CD4-positive, alpha-beta T cell (primary cell): Measurements from ENCODE around the gene EPS8L2. TPM values are rescaled to one million over a fixed set of nuclear protein-coding genes. Genes with fewer than 3 reads are reported as not detected.

Experiments
- ATAC-seq: fragments of 200-7000 bp; cut with Tn5 transposase; one replicate; pipeline ENCODE4 v1.10.0; 2022; ENCODE audit warnings: mild to moderate bottlenecking; ENCODE audit not compliant: poor library complexity
- CTCF ChIA-PET: fragments of 350-600 bp; sonication (Branson Sonifier 250); formaldehyde crosslinking; loops from one replicate; lab custom pipeline; 2021; ENCODE audit warnings: antibody characterized with exemption, inconsistent platforms; lab: Charles Lee
- POLR2A ChIA-PET: fragments of 350-600 bp; sonication (Branson Sonifier 250); formaldehyde crosslinking; loops from one replicate; lab custom pipeline; 2021; ENCODE audit warnings: antibody characterized with exemption, inconsistent platforms; lab: Charles Lee
- DNase-seq, 14 experiments: peaks; one replicate each; pipeline ENCODE4 v3.0.0-alpha.2; 2013 to 2020; ENCODE audit warnings: mixed read lengths in 2 of 14
- H3K27ac ChIP-seq, 2 donors: one replicate each; pipeline versions ENCODE4 v1.5.1 to v1.7.0; 2013; ENCODE audit warnings: low read length in 2 of 2, low read depth in 1 of 2, mild to moderate bottlenecking in 1 of 2
- H3K27me3 ChIP-seq, 2 experiments: 1 replicate in 1 of 2; 2 replicates in 1 of 2; pipeline versions ENCODE4 v1.6.1 to v1.7.0; 2013; ENCODE audit warnings: low read length in 2 of 2, control low read depth in 1 of 2, mild to moderate bottlenecking in 1 of 2, moderate library complexity in 1 of 2; ENCODE audit not compliant: insufficient read depth in 2 of 2, control insufficient read depth in 1 of 2
- H3K36me3 ChIP-seq: one replicate; pipeline ENCODE4 v1.6.1; 2013; ENCODE audit warnings: low read length, control low read depth; ENCODE audit not compliant: insufficient read depth
- H3K4me1 ChIP-seq: one replicate; pipeline ENCODE4 v1.6.1; 2013; ENCODE audit warnings: low read length, control low read depth; ENCODE audit not compliant: insufficient read depth
- H3K4me3 ChIP-seq: one replicate; pipeline ENCODE4 v1.5.1; 2013; ENCODE audit warnings: mild to moderate bottlenecking, low read length, moderate library complexity
- H3K9me3 ChIP-seq, 2 experiments: 1 replicate in 1 of 2; 2 replicates in 1 of 2; pipeline versions ENCODE4 v1.6.1 to v1.7.0; 2013; ENCODE audit warnings: low read length in 2 of 2, mild to moderate bottlenecking in 2 of 2, control low read depth in 1 of 2, moderate library complexity in 1 of 2; ENCODE audit not compliant: control insufficient read depth in 1 of 2, insufficient read depth in 1 of 2
- H3K27ac Mint-ChIP-seq: one replicate; pipeline ENCODE4 v1.8.0; 2020; ENCODE audit warnings: mixed read lengths
- H3K27me3 Mint-ChIP-seq: one replicate; pipeline ENCODE4 v1.8.0; 2021; ENCODE audit warnings: mixed read lengths
- H3K36me3 Mint-ChIP-seq: one replicate; pipeline ENCODE4 v1.8.0; 2021; ENCODE audit warnings: low read depth, mixed read lengths
- H3K4me1 Mint-ChIP-seq: one replicate; pipeline ENCODE4 v1.8.0; 2021; ENCODE audit warnings: low read depth, mixed read lengths
- H3K4me3 Mint-ChIP-seq: one replicate; pipeline ENCODE4 v1.8.0; 2020; ENCODE audit warnings: mild to moderate bottlenecking, mixed read lengths
- H3K9me3 Mint-ChIP-seq: one replicate; pipeline ENCODE4 v1.8.0; 2020; ENCODE audit warnings: mixed read lengths
- intact Hi-C, 2 experiments: fragments of 100-400 bp; cut with DNase I in 1 of 2; cut with micrococcal nuclease in 1 of 2; formaldehyde crosslinking; loops; one replicate each; pipeline versions ENCODE4 v1.15.1 to v1.9.0; 2023 to 2025; cut with DNase I, micrococcal nuclease
- total RNA-seq, 174 experiments: library from RNA in 2 of 174; stranded (reverse) in 2 of 174; gene quantifications; one replicate each; pipeline ENCODE4 v1.2.3 and lab custom pipeline; 2021 to 2026
- TF ChIP-seq, protein P1 (sequence below): fragments of 200-600 bp; IDR thresholded peaks from one replicate; pipeline ENCODE4 v1.8.0; 2022; ENCODE audit warnings: antibody characterized with exemption, mild to moderate bottlenecking

The EPS8L2 gene
- total RNA-seq, 2 experiments from 2014 or later, result 3.5 to 4.0 TPM

DNA sequence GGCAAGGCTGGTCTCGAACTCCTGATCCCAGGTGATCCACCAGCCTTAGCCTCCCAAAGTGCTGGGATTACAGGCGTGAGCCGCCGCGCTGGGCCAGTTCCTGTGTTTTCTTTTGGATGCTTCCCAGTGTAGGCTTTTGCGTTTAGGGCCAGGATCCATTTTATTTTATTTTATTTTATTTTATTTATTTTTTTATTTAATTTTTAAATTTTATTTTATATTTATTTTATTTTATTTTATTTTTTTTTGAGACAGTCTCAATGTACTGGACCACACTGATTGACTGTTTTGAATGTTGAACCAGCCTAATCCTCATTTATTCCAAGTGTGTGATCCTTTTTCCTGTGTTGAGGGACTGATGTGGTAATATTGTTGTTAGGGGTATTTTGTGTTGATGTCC lies 8.4 kb downstream of the EPS8L2 start:
- H3K36me3 ChIP-seq, result no peaks in the 10 kb centered on the region
- intact Hi-C loops, result no loop called here
- no peak overlapping the region for H3K27ac Mint-ChIP-seq
- ATAC-seq (no peak), DNase-seq (no peak)
- H3K27me3 ChIP-seq, result peaks cover under 1 to 11% of the 10 kb centered on the region in 2 experiments
- H3K4me1 Mint-ChIP-seq, result no peaks in the 10 kb centered on the region
- H3K4me3 ChIP-seq, result no peak overlapping the region
- POLR2A ChIA-PET, result no interaction called here
- peaks cover 0 to 6% of the 10 kb centered on the region in 2 experiments for H3K9me3 ChIP-seq
- H3K4me3 Mint-ChIP-seq, result no peak overlapping the region
- CTCF ChIA-PET, result interaction anchor here (1.3 kb wide), 1 partner anchor 159 kb away, joined by 5 read pairs; no protein-coding TSS in a partner anchor
- H3K9me3 Mint-ChIP-seq, result peaks cover 5% of the 10 kb centered on the region
- peaks cover 9% of the 10 kb centered on the region for H3K4me1 ChIP-seq
- peaks cover 18% of the 10 kb centered on the region for H3K27me3 Mint-ChIP-seq
- TF ChIP-seq, protein P1, sequence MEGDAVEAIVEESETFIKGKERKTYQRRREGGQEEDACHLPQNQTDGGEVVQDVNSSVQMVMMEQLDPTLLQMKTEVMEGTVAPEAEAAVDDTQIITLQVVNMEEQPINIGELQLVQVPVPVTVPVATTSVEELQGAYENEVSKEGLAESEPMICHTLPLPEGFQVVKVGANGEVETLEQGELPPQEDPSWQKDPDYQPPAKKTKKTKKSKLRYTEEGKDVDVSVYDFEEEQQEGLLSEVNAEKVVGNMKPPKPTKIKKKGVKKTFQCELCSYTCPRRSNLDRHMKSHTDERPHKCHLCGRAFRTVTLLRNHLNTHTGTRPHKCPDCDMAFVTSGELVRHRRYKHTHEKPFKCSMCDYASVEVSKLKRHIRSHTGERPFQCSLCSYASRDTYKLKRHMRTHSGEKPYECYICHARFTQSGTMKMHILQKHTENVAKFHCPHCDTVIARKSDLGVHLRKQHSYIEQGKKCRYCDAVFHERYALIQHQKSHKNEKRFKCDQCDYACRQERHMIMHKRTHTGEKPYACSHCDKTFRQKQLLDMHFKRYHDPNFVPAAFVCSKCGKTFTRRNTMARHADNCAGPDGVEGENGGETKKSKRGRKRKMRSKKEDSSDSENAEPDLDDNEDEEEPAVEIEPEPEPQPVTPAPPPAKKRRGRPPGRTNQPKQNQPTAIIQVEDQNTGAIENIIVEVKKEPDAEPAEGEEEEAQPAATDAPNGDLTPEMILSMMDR, result no peak
- no peaks in the 10 kb centered on the region for H3K36me3 Mint-ChIP-seq
- no peak overlapping the region for H3K27ac ChIP-seq

GRCh38 chr11:719214-720016 lies 13.4 kb downstream of the EPS8L2 start:
- ATAC-seq, result no peak
- POLR2A ChIA-PET, result no interaction called here

DNA sequence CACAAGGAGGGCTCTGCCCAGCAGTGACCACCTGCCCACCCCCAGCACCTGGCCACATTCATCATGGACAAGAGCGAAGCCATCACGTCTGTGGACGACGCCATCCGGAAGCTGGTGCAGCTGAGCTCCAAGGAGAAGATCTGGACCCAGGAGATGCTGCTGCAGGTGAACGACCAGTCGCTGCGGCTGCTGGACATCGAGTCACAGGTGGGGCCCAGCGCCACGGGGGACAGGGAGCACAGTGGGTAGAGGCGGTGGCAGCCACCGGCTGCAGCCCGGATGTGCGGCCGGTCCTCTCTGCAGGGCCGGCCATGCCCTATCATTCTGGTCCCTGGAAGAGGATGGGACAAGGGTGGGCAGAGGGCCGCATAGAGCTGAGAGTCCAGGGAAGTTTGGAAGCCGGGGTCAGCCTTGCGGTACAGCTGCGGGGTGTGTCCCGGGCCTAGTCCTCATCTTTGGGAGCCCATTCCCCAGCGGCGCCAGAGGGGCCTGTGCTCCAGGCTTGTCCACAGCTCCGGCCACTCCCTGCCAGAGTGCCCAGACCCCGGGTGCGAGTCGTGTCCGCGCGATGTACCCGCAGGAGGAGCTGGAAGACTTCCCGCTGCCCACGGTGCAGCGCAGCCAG lies 14.1 kb downstream of the EPS8L2 start:
- Histone ChIP-seq H3K4me1 (peaks cover 30% of the 10 kb centered on the region), H3K4me3 (no peak overlapping the region), H3K36me3 (no peaks in the 10 kb centered on the region), H3K27ac (no peak overlapping the region), H3K27me3 (peaks cover 5 to 24% of the 10 kb centered on the region in 2 experiments), H3K9me3 (peaks cover 0 to 19% of the 10 kb centered on the region in 2 experiments)
- TF ChIP-seq, protein P1, result no peak
- Mint-ChIP-seq H3K9me3 (peaks cover 5% of the 10 kb centered on the region), H3K27ac (no peak overlapping the region), H3K27me3 (peaks cover 33% of the 10 kb centered on the region), H3K4me1 (peaks cover 7% of the 10 kb centered on the region), H3K4me3 (no peak overlapping the region), H3K36me3 (no peaks in the 10 kb centered on the region)
- CTCF ChIA-PET, result interaction anchor here (4.7 kb wide), 1 partner anchor 165 kb away, joined by 23 read pairs; no protein-coding TSS in a partner anchor
- POLR2A ChIA-PET, result interaction anchor here (3.1 kb wide), 1 partner anchor 24 kb away, joined by 23 read pairs; the partner anchor contains the start of genes DEAF1 and TMEM80
- ATAC-seq (no peak), DNase-seq (peak in 1 of 14 experiments; percentile 24)
- intact Hi-C loops, result no loop called here

More at GRCh38 chr11:719214-720016, 13.4 kb downstream of the EPS8L2 start:
- H3K4me1 ChIP-seq, result peaks cover 28% of the 10 kb centered on the region
- H3K9me3 ChIP-seq, result peaks cover 0 to 19% of the 10 kb centered on the region in 2 experiments
- peak in 1 of 14 experiments; percentile 20 for DNase-seq
- Mint-ChIP-seq H3K27me3 (peaks cover 37% of the 10 kb centered on the region), H3K4me1 (peaks cover 7% of the 10 kb centered on the region), H3K4me3 (peak overlapping the region; percentile 27), H3K9me3 (peaks cover 5% of the 10 kb centered on the region), H3K27ac (no peak overlapping the region), H3K36me3 (no peaks in the 10 kb centered on the region)
- TF ChIP-seq, protein P1, result no peak
- CTCF ChIA-PET, result no interaction called here
- H3K27me3 ChIP-seq, result peaks cover 5 to 24% of the 10 kb centered on the region in 2 experiments
- no peaks in the 10 kb centered on the region for H3K36me3 ChIP-seq
- no peak overlapping the region for H3K4me3 ChIP-seq
- intact Hi-C loops, result no loop called here
- H3K27ac ChIP-seq, result no peak overlapping the region
